Measurements from ENCODE around the gene NTNG2.

NTNG2 gene

DNA sequence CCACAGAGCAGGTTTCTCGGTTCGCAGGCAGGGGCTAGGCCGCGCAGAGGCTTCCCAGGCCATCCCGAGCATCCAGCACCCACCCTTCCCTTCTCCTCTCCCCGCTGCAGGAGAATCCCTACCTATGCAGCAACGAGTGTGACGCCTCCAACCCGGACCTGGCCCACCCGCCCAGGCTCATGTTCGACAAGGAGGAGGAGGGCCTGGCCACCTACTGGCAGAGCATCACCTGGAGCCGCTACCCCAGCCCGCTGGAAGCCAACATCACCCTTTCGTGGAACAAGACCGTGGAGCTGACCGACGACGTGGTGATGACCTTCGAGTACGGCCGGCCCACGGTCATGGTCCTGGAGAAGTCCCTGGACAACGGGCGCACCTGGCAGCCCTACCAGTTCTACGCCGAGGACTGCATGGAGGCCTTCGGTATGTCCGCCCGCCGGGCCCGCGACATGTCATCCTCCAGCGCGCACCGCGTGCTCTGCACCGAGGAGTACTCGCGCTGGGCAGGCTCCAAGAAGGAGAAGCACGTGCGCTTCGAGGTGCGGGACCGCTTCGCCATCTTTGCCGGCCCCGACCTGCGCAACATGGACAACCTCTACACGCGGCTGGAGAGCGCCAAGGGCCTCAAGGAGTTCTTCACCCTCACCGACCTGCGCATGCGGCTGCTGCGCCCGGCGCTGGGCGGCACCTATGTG, 36.1 kb downstream of the NTNG2 start:
- H3K4me3 Mint-ChIP-seq = no peak overlapping the region
- peaks cover 4% of the 10 kb centered on the region for H3K27me3 Mint-ChIP-seq
- H3K9me3 Mint-ChIP-seq (ENCODE audit: low read depth) = no peaks in the 10 kb centered on the region
- peaks cover 6% of the 10 kb centered on the region for H3K36me3 Mint-ChIP-seq
- no peak overlapping the region for H3K27ac Mint-ChIP-seq
- no peaks in the 10 kb centered on the region for H3K4me1 Mint-ChIP-seq (ENCODE audit: low read depth)

DNA sequence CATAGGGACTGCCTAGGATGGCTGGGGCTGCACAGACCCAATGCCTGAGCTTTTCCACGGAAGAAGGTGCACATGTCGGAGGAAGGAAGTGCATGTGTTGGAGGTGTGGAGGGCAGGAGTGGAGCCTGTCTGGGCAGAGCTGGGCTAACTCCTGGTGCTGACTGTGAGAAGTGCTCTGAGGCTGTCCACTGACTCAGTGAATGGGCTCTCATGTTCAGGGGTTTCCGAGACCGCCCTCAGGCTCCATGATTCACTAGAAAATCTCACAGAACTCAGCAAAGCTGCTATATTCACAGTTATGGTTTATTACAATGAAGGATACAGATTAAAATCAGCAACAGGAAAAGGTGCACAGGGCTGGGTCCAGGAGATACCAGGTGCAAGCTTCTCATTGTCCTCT, 37.2 kb downstream of the NTNG2 start:
- Mint-ChIP-seq H3K4me3 (no peak overlapping the region), H3K27me3 (peaks cover 4% of the 10 kb centered on the region), H3K36me3 (peaks cover 6% of the 10 kb centered on the region), H3K27ac (no peak overlapping the region), H3K9me3 (ENCODE audit: low read depth) (no peaks in the 10 kb centered on the region), H3K4me1 (ENCODE audit: low read depth) (no peaks in the 10 kb centered on the region)

DNA sequence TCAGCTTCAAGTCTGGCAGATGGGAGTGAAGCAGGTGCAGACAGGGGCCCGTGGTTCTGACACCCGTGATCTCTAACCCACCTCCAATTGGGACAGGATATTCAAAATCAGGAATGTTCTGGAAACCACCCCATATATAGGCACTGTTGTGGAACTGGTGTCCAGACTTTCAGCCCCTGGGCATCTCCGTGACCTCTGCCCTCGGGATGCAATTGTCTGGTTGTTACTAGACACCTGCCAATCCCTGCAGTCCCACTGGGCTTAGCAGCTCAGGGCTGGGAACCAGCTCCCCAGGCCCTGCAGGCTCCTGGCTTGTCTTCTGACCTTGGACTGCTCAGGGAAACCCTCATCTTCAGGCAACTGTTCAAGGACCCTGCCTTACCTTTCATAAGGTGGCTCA, 38.8 kb downstream of the NTNG2 start:
- H3K4me3 Mint-ChIP-seq = no peak overlapping the region
- H3K36me3 Mint-ChIP-seq = peaks cover 6% of the 10 kb centered on the region
- no peaks in the 10 kb centered on the region for H3K9me3 Mint-ChIP-seq (ENCODE audit: low read depth)
- H3K27me3 Mint-ChIP-seq = peaks cover 4% of the 10 kb centered on the region
- no peaks in the 10 kb centered on the region for H3K4me1 Mint-ChIP-seq (ENCODE audit: low read depth)
- H3K27ac Mint-ChIP-seq = no peak overlapping the region

DNA sequence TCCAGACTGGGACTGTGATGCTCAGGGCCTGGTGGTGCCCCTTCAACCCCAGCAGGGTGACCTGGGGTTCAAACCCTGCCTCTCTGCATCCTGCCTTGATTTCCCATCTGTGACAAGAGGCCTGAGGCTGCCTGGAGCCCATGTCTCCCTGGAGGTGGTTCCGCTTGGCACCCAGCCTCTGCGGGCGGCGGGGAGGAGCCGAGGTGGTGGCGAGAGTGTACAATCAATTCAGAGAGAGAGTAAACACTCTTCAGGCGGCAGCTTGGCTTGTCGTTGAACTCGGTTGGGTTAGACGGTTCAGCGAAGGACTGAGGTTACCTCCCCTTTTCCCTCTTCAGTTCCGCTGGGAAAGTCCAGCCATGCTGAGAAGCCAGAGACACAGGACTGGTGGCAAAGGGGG, 39.3 kb downstream of the NTNG2 start:
- Mint-ChIP-seq H3K27me3 (peaks cover 4% of the 10 kb centered on the region), H3K9me3 (ENCODE audit: low read depth) (no peaks in the 10 kb centered on the region), H3K4me1 (ENCODE audit: low read depth) (no peaks in the 10 kb centered on the region), H3K4me3 (no peak overlapping the region), H3K36me3 (peaks cover 6% of the 10 kb centered on the region), H3K27ac (no peak overlapping the region)

DNA sequence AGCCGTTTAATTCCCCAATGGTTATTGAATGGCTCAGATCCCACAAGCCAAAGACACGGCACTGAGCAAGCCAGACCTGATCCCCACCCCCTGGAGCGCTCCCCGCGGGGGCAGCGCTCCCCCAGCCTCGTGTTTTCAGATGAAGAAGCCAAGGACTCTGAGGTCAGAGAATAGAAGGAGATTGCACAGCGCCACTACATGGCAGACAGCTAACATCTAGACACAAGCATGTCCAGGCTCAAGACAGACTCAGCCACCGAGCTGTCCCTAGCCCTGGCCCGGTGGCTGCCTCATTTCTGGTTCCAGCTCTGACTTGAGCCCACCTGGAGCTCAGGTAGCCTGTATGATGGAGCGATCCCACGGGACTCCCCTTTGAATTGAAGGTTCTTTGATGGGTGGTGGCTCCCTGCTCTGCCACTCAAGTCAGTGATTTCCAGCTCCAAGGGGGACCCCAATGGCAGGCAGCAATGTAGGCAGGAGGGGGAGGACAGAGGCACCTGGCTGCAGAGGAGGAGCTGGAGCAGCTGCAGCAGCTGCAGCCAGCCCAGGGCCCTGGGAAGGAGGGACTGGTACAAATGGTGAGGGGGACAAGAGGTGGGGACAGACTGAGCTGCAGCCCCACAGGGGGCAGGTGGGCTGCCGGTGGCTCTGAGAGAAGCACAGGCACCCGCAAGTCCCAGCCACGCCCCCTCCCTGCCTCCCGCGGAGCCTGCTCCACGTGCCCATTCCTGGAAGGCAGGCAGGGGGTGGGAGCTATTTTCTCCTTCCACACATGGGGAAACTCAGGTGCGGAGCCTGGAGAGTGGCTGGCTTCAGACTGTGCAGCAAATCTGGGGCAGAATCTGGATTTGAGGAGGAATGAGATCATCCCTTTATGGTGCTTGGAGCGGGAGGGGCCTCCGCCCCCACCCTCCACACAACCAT, 40.2 kb downstream of the NTNG2 start:
- Mint-ChIP-seq H3K4me3 (no peak overlapping the region), H3K27ac (no peak overlapping the region), H3K4me1 (ENCODE audit: low read depth) (no peaks in the 10 kb centered on the region), H3K27me3 (peaks cover 4% of the 10 kb centered on the region), H3K36me3 (peaks cover 6% of the 10 kb centered on the region), H3K9me3 (ENCODE audit: low read depth) (no peaks in the 10 kb centered on the region)

DNA sequence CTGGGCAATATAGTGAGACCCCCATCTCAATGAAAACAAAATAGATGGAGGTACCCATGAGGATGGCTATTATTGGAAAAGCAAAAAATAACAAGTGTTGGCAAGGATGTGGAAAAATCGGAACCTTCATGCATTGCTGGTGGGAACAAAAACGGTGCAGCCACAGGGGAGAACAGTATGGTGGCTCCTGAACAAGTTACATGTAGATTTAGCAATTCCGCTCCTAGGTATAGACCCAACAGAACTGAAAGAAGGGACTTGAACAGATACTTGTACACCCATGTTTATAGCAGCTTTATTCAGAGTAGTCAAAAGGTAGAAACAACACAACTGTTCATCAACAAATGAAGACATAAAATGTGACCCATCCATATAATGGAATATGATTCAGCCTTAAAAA, 43.0 kb downstream of the NTNG2 start:
- Mint-ChIP-seq H3K4me1 (ENCODE audit: low read depth) (no peaks in the 10 kb centered on the region), H3K9me3 (ENCODE audit: low read depth) (no peaks in the 10 kb centered on the region), H3K4me3 (no peak overlapping the region), H3K27me3 (peaks cover 4% of the 10 kb centered on the region), H3K27ac (no peak overlapping the region), H3K36me3 (no peaks in the 10 kb centered on the region)

DNA sequence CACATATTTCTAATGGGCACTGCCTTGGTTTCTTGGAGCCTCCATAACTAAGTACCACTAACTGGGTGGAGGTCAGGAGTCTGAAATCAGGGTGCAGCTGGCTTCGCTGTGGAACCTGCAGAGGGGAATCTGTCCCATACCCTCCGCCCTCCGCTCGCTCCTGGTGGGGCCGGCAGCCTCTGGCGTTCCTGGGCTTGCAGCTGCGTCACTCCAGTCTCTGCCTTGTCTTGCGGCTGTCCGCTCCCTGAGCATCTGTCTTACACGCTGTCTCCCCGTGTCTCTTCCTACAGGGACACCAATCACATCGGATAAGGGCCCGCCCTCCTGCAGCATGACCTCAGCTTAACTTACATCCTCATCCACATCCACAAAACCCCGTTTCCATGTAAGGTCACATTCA, 45.4 kb downstream of the NTNG2 start:
- Mint-ChIP-seq H3K27me3 (peaks cover 4% of the 10 kb centered on the region), H3K9me3 (ENCODE audit: low read depth) (no peaks in the 10 kb centered on the region), H3K27ac (no peak overlapping the region), H3K4me1 (ENCODE audit: low read depth) (no peaks in the 10 kb centered on the region), H3K4me3 (no peak overlapping the region), H3K36me3 (no peaks in the 10 kb centered on the region)

DNA sequence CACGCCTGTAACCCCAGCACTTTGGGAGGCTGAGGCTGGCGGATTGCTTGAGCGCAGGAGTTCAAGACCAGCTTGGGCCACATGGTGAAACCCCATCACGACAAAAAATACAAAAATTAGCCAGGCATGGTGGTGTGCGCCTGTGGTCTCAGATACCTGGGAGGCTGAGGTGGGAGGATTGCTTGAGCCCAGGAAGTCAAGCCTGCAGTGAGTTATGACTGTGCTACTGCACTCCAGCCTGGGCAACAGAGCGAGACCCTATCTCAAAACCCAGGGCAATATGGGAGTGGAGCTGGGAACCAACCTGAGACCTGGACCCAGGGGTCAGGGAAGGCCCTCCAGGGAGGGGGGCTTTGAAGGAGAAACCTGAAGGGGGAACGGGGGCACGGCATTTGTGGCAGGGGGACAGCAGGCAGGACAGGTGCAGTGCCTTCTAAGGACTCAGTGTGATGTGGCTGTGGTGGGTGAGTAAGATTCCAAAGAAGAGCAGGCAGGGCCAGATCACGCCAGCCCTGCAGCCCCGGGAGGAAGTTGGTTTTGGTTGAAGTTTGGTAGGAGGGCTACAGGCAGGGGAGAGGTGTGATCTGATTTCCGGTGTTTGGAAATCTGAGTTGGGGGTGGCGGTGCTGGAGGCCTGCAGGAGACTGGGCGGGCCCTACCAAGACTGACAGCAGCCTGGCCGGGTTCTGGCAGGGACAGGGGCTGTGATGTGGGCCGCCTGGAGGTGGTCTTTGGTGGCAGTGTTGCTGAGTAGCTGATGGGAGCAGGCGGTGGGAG, 46.2 kb downstream of the NTNG2 start:
- Mint-ChIP-seq H3K9me3 (ENCODE audit: low read depth) (no peaks in the 10 kb centered on the region), H3K27ac (no peak overlapping the region), H3K4me3 (no peak overlapping the region), H3K36me3 (no peaks in the 10 kb centered on the region), H3K4me1 (ENCODE audit: low read depth) (no peaks in the 10 kb centered on the region), H3K27me3 (no peaks in the 10 kb centered on the region)

DNA sequence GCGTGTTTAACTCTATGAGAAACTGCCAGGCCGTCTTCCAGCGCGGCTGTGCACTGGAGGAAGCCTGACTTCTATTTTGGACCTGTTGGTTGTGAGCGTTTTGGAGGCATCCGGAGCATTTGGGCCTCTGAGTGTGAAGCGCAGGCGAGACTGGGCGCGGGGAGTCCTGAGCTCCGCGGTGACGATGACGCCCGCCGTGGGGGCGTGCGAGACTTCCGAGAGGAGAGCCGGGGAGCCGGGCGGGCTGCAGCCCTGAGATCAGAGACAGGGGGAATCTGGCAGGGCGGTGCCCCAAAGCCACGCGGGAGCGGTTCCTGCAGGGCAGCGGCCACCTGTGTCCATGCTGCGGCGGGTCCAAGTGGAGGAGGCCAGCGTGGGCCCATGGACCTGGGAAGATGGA, 47.4 kb downstream of the NTNG2 start:
- Mint-ChIP-seq H3K9me3 (ENCODE audit: low read depth) (no peaks in the 10 kb centered on the region), H3K36me3 (no peaks in the 10 kb centered on the region), H3K27ac (no peak overlapping the region), H3K4me3 (no peak overlapping the region), H3K4me1 (ENCODE audit: low read depth) (no peaks in the 10 kb centered on the region), H3K27me3 (no peaks in the 10 kb centered on the region)

DNA sequence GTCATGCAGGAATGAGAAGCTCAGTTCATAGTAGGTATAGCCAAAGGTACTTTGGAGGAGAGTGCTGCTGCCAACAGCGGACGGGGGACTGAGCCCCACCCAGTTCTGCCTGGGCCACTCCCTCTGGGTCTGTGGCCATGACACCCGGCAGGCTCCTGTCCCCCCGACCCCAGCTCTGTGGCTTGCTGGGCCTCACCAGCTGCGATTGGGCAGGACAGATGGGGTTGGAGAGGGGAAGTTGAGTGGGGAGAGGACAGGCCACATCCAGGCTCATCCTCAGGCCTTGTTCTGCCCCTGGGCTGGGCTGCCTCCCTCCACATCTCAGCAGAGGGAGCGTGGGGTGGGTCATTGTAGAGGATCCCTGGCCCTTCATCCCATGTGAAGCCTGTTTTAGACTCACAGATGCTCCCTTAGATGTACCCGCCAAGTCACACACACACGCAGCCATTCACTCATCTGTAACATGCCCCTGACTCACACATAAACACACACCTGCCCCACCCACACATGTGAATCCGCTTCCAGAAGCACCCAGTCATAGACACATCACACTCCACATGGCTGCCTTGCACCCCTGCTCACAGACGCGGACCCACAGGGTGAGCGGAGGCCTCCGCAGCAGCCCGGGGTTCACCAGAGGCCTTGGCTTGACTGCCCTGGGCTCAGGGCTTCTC, 48.8 kb downstream of the NTNG2 start:
- Mint-ChIP-seq H3K9me3 (ENCODE audit: low read depth) (no peaks in the 10 kb centered on the region), H3K27me3 (no peaks in the 10 kb centered on the region), H3K27ac (no peak overlapping the region)

DNA sequence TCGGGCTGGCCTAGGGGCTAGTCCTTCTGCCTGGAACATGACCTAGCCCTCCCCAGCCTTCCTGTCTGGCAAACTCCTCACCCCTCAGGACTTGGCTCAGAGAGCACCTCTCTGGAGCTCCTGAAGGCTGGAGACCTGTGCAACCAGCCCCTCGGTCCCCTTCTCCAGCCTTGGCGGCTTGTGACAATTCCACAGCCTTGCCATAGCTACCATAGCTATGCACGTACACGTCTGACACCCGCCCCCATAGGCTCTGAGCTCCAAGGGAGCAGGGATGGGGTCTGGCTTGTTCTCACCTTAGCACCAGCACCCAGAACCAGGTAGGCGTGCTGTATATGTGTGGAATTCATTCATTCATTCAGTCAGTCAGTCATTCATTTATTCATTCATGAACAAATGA, 49.7 kb downstream of the NTNG2 start:
- Mint-ChIP-seq H3K4me3 (no peak overlapping the region), H3K27me3 (no peaks in the 10 kb centered on the region), H3K27ac (no peak overlapping the region), H3K4me1 (ENCODE audit: low read depth) (no peaks in the 10 kb centered on the region), H3K9me3 (ENCODE audit: low read depth) (no peaks in the 10 kb centered on the region), H3K36me3 (no peaks in the 10 kb centered on the region)

More for the DNA sequence above, 48.8 kb downstream of the NTNG2 start:
- Mint-ChIP-seq H3K4me1 (ENCODE audit: low read depth) (no peaks in the 10 kb centered on the region), H3K4me3 (no peak overlapping the region), H3K36me3 (no peaks in the 10 kb centered on the region)

DNA sequence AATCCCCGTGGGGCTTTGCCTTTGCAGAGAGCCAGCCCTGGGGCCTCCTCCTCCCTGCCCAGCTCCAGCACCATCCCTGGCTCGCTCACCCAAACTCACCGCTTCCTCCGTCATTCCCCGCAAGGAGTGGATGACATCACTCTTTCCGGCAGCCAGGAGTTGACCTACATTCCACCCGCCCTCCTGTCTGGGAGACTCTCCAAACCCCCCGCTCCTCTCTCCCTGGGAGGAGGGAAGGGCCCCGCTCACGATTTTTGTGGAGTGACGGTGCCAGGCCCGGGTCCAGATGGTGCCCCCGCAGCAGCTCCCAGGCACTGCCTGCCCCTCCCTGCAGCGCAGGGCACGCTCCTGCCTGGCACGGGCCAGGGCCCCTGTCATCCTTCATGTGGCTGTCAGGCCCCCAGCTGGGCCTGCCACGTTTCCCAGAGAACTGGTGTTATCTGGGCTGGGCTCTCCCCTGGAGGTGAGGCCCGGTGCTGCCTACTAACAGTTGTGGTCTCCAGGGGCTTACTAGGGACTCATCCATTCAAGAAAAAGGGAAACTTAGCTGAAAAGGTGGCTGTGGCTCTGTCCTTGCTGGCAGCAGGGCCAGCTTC, 52.3 kb downstream of the NTNG2 start:
- Mint-ChIP-seq H3K36me3 (no peaks in the 10 kb centered on the region), H3K4me1 (ENCODE audit: low read depth) (no peaks in the 10 kb centered on the region), H3K27ac (no peak overlapping the region), H3K4me3 (no peak overlapping the region), H3K9me3 (ENCODE audit: low read depth) (no peaks in the 10 kb centered on the region), H3K27me3 (no peaks in the 10 kb centered on the region)

DNA sequence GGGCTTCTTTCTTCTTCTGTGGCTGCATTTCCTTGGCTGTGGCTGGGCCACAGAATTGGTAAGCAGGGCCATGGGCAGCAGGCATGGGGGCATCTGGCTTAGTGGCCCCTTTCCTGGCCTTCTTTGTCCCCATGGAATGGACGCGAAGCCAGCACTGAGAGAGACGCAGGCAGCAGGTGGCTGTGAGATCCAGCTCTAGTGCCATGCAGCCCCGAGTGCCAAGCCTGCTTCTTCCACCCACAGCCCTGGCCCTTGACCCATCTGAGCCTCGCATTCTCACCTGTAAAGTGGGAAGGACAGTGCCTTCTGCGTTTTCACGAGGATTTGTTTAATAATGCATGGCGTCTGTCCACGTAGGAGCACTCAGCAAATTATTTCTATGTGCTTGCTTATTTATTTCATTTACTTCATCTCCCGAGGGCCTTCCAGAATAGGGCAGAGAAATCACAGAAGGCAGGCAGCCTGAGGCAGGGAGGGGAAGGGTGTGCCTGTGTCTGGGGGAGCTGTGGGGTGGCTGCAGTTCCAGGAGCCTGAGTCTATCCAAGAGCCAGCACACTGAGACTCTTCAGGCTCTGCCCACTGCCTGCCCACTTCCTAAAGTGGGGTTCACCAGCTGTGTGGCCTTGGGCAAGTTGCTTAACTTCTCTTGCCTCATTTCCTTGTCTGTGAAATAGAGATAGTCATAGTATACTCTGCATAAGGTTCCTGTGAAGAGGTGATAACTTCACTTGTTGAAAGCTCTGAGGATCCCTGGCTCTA, 55.2 kb downstream of the NTNG2 start:
- H3K9me3 Mint-ChIP-seq (ENCODE audit: low read depth) = no peaks in the 10 kb centered on the region
- H3K4me3 Mint-ChIP-seq = no peak overlapping the region
- H3K27ac Mint-ChIP-seq = no peak overlapping the region
- no peaks in the 10 kb centered on the region for H3K36me3 Mint-ChIP-seq
- H3K27me3 Mint-ChIP-seq = no peaks in the 10 kb centered on the region
- no peaks in the 10 kb centered on the region for H3K4me1 Mint-ChIP-seq (ENCODE audit: low read depth)

DNA sequence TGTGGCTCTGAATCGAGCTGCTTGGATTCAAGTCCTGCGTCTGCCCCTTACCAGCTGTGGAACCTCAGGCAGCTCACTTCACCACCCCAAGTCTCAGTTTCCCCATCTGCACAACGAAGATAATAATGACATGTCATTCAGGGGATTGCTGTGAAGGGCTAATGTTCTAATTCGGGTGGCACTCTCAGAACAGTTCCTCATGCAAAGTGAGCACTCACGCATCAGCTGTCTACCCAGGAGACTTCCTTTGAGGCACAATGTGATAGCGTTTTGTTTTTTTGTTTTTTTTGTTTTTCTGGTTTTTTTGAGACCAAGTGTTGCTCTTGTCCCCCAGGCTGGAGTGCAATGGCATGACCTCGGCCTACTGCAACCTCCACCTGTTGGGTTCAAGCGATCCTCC, 56.4 kb downstream of the NTNG2 start:
- H3K4me1 Mint-ChIP-seq (ENCODE audit: low read depth) = no peaks in the 10 kb centered on the region
- no peak overlapping the region for H3K27ac Mint-ChIP-seq
- no peaks in the 10 kb centered on the region for H3K36me3 Mint-ChIP-seq

More for the DNA sequence above, 56.4 kb downstream of the NTNG2 start:
- H3K4me3 Mint-ChIP-seq = no peak overlapping the region
- H3K27me3 Mint-ChIP-seq = no peaks in the 10 kb centered on the region
- H3K9me3 Mint-ChIP-seq (ENCODE audit: low read depth) = no peaks in the 10 kb centered on the region
